HepG2 (cell line): ENCODE measurements around the gene FLAD1. TPM values are rescaled to one million over a fixed set of nuclear protein-coding genes. Genes with fewer than 3 reads are reported as not detected.

ENCODE experiments used
- ADNP ChIP-seq: sonication (generic); formaldehyde crosslinking; IDR thresholded peaks from 2 replicates; pipeline ENCODE4 v1.4.0; 2020; ENCODE audit warnings: missing genetic modification reagents
- ATF1 ChIP-seq: IDR thresholded peaks from 2 replicates; pipeline ENCODE4 v1.6.1; 2016; ENCODE audit warnings: mild to moderate bottlenecking, control low read depth
- EEA1 ChIP-seq: sonication (generic); formaldehyde crosslinking; IDR thresholded peaks from 2 replicates; pipeline ENCODE4 v1.5.1; 2020; ENCODE audit warnings: mild to moderate bottlenecking, missing genetic modification reagents, borderline replicate concordance
- GABPB1 ChIP-seq: IDR thresholded peaks from 2 replicates; pipeline ENCODE4 v1.6.1; 2016; ENCODE audit warnings: mild to moderate bottlenecking, missing genetic modification reagents, moderate library complexity, missing compliant biosample characterization
- KDM2A ChIP-seq: sonication (generic); formaldehyde crosslinking; IDR thresholded peaks from 2 replicates; pipeline ENCODE4 v1.4.0; 2020; ENCODE audit warnings: low read depth, missing genetic modification reagents, borderline replicate concordance
- MLXIP ChIP-seq: sonication (generic); formaldehyde crosslinking; IDR thresholded peaks from 2 replicates; pipeline ENCODE4 v1.9.0; 2021; ENCODE audit warnings: missing genetic modification reagents, borderline replicate concordance
- MTERF4 ChIP-seq: sonication (generic); formaldehyde crosslinking; IDR thresholded peaks from 2 replicates; pipeline ENCODE4 v1.8.0; 2023; ENCODE audit warnings: mild to moderate bottlenecking, missing genetic modification reagents
- NFE2 ChIP-seq: sonication (generic); formaldehyde crosslinking; IDR thresholded peaks from 2 replicates; pipeline ENCODE4 v1.4.0; 2020; ENCODE audit warnings: missing genetic modification reagents
- NKX3-1 ChIP-seq: sonication (generic); formaldehyde crosslinking; IDR thresholded peaks from 2 replicates; pipeline ENCODE4 v1.5.0; 2020; ENCODE audit warnings: missing genetic modification reagents
- RAD51 ChIP-seq: fragments of 450-650 bp; IDR thresholded peaks from 2 replicates; pipeline ENCODE4 v1.6.1; 2016; ENCODE audit warnings: borderline replicate concordance
- REL ChIP-seq: sonication (generic); formaldehyde crosslinking; conservative IDR thresholded peaks from 2 replicates; pipeline ENCODE4 v1.8.0; 2022; ENCODE audit warnings: mild to moderate bottlenecking, missing genetic modification reagents, moderate library complexity
- SAP130 ChIP-seq: IDR thresholded peaks from 2 replicates; pipeline ENCODE4 v1.6.1; 2016; ENCODE audit warnings: low read depth
- SNRNP70 ChIP-seq: fragments of 200-400 bp; formaldehyde crosslinking; IDR thresholded peaks from 2 replicates; pipeline ENCODE4 v1.6.1; 2017; ENCODE audit warnings: mild to moderate bottlenecking, low read depth, low read length, moderate library complexity
- SRSF1 ChIP-seq: fragments of 200-400 bp; formaldehyde crosslinking; optimal IDR thresholded peaks from 2 replicates; pipeline ENCODE3; 2017; ENCODE audit warnings: mild to moderate bottlenecking, low read depth, low read length, moderate library complexity
- U2AF1 ChIP-seq: fragments of 200-400 bp; formaldehyde crosslinking; optimal IDR thresholded peaks from 2 replicates; pipeline ENCODE3; 2017; ENCODE audit warnings: mild to moderate bottlenecking, low read depth, low read length
- ZC3H13 ChIP-seq: sonication (generic); formaldehyde crosslinking; IDR thresholded peaks from 2 replicates; pipeline ENCODE4 v1.8.1; 2023; ENCODE audit warnings: mild to moderate bottlenecking, missing genetic modification reagents, moderate library complexity
- ZFYVE20 ChIP-seq: sonication (generic); formaldehyde crosslinking; IDR thresholded peaks from 2 replicates; pipeline ENCODE4 v1.8.0; 2023; ENCODE audit warnings: low read depth, mild to moderate bottlenecking, moderate library complexity, missing genetic modification reagents, borderline replicate concordance
- ZNF550 ChIP-seq: sonication (generic); formaldehyde crosslinking; IDR thresholded peaks from 2 replicates; pipeline ENCODE4 v1.4.0; 2020; ENCODE audit warnings: mild to moderate bottlenecking, missing genetic modification reagents, borderline replicate concordance
- ZNF619 ChIP-seq: sonication (generic); formaldehyde crosslinking; IDR thresholded peaks from 2 replicates; pipeline ENCODE4 v1.4.0; 2020; ENCODE audit warnings: mild to moderate bottlenecking, missing genetic modification reagents
- ZNF687 ChIP-seq: sonication (generic); formaldehyde crosslinking; IDR thresholded peaks from 2 replicates; pipeline ENCODE4 v1.5.1; 2020; ENCODE audit warnings: mild to moderate bottlenecking, missing genetic modification reagents, moderate library complexity
- ZNF709 ChIP-seq: sonication (generic); formaldehyde crosslinking; IDR thresholded peaks from 2 replicates; pipeline ENCODE4 v1.5.0; 2020; ENCODE audit warnings: mild to moderate bottlenecking, missing genetic modification reagents
- ZNF850 ChIP-seq: sonication (generic); formaldehyde crosslinking; conservative IDR thresholded peaks from 2 replicates; pipeline ENCODE4 v1.9.0; 2021; ENCODE audit warnings: mild to moderate bottlenecking, missing genetic modification reagents
- polyA plus RNA-seq, 8 experiments: library from polyadenylated mRNA; depleted of rRNA in 3 of 8; stranded (reverse) in 7 of 8; unstranded in 1 of 8; fragments of >200 nt; fragmentation: Illumina TruSeq in 4 of 8; extraction: Trizol in 4 of 8; gene quantifications; 2 replicates each; pipeline versions ENCODE4 v1.2.1 to v1.2.3, GENCODE V29; 2011 to 2016; ENCODE audit warnings: low read depth in 4 of 8, missing spikeins in 1 of 8, mixed read lengths in 1 of 8; ENCODE audit not compliant: insufficient read depth in 1 of 8
- total RNA-seq, 5 experiments: library from RNA; depleted of rRNA; stranded (reverse); fragments of >200 nt; fragmentation: Illumina TruSeq; extraction: Trizol; gene quantifications; 2 replicates each; pipeline ENCODE4 v1.2.3, GENCODE V29; 2016; ENCODE audit warnings: low read depth in 1 of 5

The FLAD1 gene
- total and polyA plus RNA-seq, 2 of the 13 experiments (the other 11 are each of a cell fraction or from before 2014, with no cell fraction given) = 25.9 to 32.8 TPM

- TF ChIP-seq EEA1 (CRISPR knock-in tag) (no peak), ZFYVE20 (CRISPR knock-in tag) (no peak), MTERF4 (CRISPR knock-in tag) (peak; percentile 60; the same call in 1 of the 2 replicates), SNRNP70 (no peak), KDM2A (CRISPR knock-in tag) (peak; percentile 99), ZNF687 (peak; percentile 93), U2AF1 (no peak), ZNF619 (0 out of 2 replicates have a peak, but pooled peaks have one; percentile 42), MLXIP (no peak), SRSF1 (peak; percentile 83), ZC3H13 (CRISPR knock-in tag) (peak; percentile 100), NKX3-1 (CRISPR knock-in tag) (peak; percentile 43; the same call in 1 of the 2 replicates), NFE2 (CRISPR knock-in tag) (0 out of 2 replicates have a peak, but pooled peaks have one; percentile 48), ZNF550 (CRISPR knock-in tag) (0 out of 2 replicates have a peak, but pooled peaks have one; percentile 12), GABPB1 (CRISPR knock-in tag) (peak; percentile 88), RAD51 (no peak), ADNP (CRISPR knock-in tag) (0 out of 2 replicates have a peak, but pooled peaks have one; percentile 53), REL (CRISPR knock-in tag) (no peak), ZNF850 (CRISPR knock-in tag) (no peak), ZNF709 (peak; percentile 48; the same call in 1 of the 2 replicates), SAP130 (CRISPR knock-in tag) (peak; percentile 91), ATF1 (CRISPR knock-in tag) (no peak)
Observed at GRCh38 chr1:155017041-155017945, 34.1 kb downstream of the FLAD1 start (continued).
